MCF 10A (cell line): ENCODE measurements around the gene DHRS11. TPM values are rescaled to one million over a fixed set of nuclear protein-coding genes. Genes with fewer than 3 reads are reported as not detected.

Experiments used
- BruUV-seq: library from RNA; stranded (reverse); fragments of 400-500 nt; replicated peaks from 2 replicates; lab custom pipeline; 2021; lab: Mats Ljungman, UMichigan
- CTCF ChIA-PET: fragments of 300-600 bp; sonication (Branson Sonifier 250); formaldehyde crosslinking; extraction: SDS; loops from one replicate; lab custom pipeline; 2021; ENCODE audit warnings: antibody characterized with exemption, inconsistent platforms; lab: Yijun Ruan, JAX
- POLR2A ChIA-PET: fragments of 300-600, 350-650 bp; sonication (Branson Sonifier 250); formaldehyde crosslinking; extraction: SDS; loops from one replicate; lab custom pipeline; 2020; ENCODE audit warnings: antibody characterized with exemption, inconsistent platforms; lab: Yijun Ruan, JAX
- DNase-seq: peaks from one replicate; pipeline ENCODE4 v3.0.0-alpha.2; 2018; ENCODE audit not compliant: unreplicated experiment
- H3K27ac Mint-ChIP-seq: one replicate; pipeline ENCODE4 v1.8.0; 2022; ENCODE audit warnings: mild to moderate bottlenecking, low read depth, mixed read lengths; ENCODE audit not compliant: unreplicated experiment
- H3K27me3 Mint-ChIP-seq: one replicate; pipeline ENCODE4 v1.8.0; 2022; ENCODE audit warnings: mixed read lengths; ENCODE audit not compliant: insufficient read depth, unreplicated experiment
- H3K36me3 Mint-ChIP-seq: one replicate; pipeline ENCODE4 v1.8.0; 2022; ENCODE audit warnings: mild to moderate bottlenecking, moderate library complexity, mixed read lengths; ENCODE audit not compliant: insufficient read depth, unreplicated experiment
- H3K4me1 Mint-ChIP-seq: one replicate; pipeline ENCODE4 v1.8.0; 2022; ENCODE audit warnings: mixed read lengths; ENCODE audit not compliant: insufficient read depth, unreplicated experiment
- H3K4me3 Mint-ChIP-seq: one replicate; pipeline ENCODE4 v1.8.0; 2022; ENCODE audit warnings: mild to moderate bottlenecking, moderate library complexity, mixed read lengths; ENCODE audit not compliant: unreplicated experiment
- H3K9me3 Mint-ChIP-seq: one replicate; pipeline ENCODE4 v1.8.0; 2022; ENCODE audit warnings: mixed read lengths; ENCODE audit not compliant: unreplicated experiment
- CTCF ChIP-seq: fragments of 200-600 bp; IDR thresholded peaks from one replicate; pipeline ENCODE4 v1.8.0; 2022; ENCODE audit warnings: antibody characterized with exemption, mild to moderate bottlenecking; ENCODE audit not compliant: unreplicated experiment
- intact Hi-C: fragments of 100-400 bp; cut with micrococcal nuclease; formaldehyde crosslinking; loops from 2 replicates; pipeline ENCODE4 v1.14.1; 2022
- total RNA-seq: library from RNA; stranded (reverse); gene quantifications from 2 replicates; pipeline ENCODE4 v1.2.3, GENCODE V29; 2022

DHRS11 gene
- total RNA-seq, 1 experiment from 2014 or later = 14.7 TPM

GRCh38 chr17:36544307-36545076, 47.2 kb upstream of the DHRS11 start, which contains the start of gene GGNBP2:
Gene GGNBP2, plus strand, starts transcription at chr17:36544919. Its CDS starts 806 bp downstream, at chr17:36545725.
- peak within 1 kb of the TSS; percentile 95 for H3K27ac Mint-ChIP-seq
- ChIA-PET CTCF (interaction anchor here (0.7 to 2.2 kb wide), 3 partner anchors 8 to 58 kb away, joined by 4 to 11 read pairs (median 5); partner anchors contain the start of gene MRM1), POLR2A (interaction anchor here (0.6 to 8.0 kb wide), 19 partner anchors 8 to 1036 kb away, joined by 3 to 266 read pairs (median 6); partner anchors contain the start of genes AATF, DHRS11, MRM1 and MYO19)
- intact Hi-C loops = loop anchor here (1.0 to 2.0 kb wide), 2 partner anchors 10 to 48 kb away; partner anchors contain the start of genes MYO19 and PIGW
- no peak for TF ChIP-seq CTCF
- H3K27me3 Mint-ChIP-seq = no peaks in the 10 kb centered on the region
- H3K36me3 Mint-ChIP-seq = peaks cover 17% of the 10 kb centered on the region
- no peaks in the 10 kb centered on the region for H3K9me3 Mint-ChIP-seq
- peak; percentile 95 for DNase-seq
- peak within 1 kb of the TSS; percentile 96 for H3K4me3 Mint-ChIP-seq
- H3K4me1 Mint-ChIP-seq = peaks cover 13% of the 10 kb centered on the region
- TSS peak; percentile 66 for BruUV-seq

GRCh38 chr17:36545077-36545464, 46.6 kb upstream of the DHRS11 start:
- Mint-ChIP-seq H3K4me1 (peaks cover 13% of the 10 kb centered on the region), H3K27ac (peak overlapping the region; percentile 95), H3K27me3 (no peaks in the 10 kb centered on the region), H3K9me3 (no peaks in the 10 kb centered on the region), H3K36me3 (peaks cover 17% of the 10 kb centered on the region), H3K4me3 (peak overlapping the region; percentile 96)
- ChIA-PET CTCF (no interaction called here), POLR2A (interaction anchor here (0.6 to 8.0 kb wide), 16 partner anchors 8 to 1036 kb away, joined by 3 to 266 read pairs (median 8); partner anchors contain the start of genes AATF, DHRS11, MRM1 and MYO19)
- no TSS peak for BruUV-seq
- no peak for TF ChIP-seq CTCF
- intact Hi-C loops = loop anchor here (2.0 kb wide), 1 partner anchor 48 kb away; no protein-coding TSS in a partner anchor
- DNase-seq = no peak

- peak overlapping the region; percentile 96 for H3K4me3 Mint-ChIP-seq
- TSS peak; percentile 38 for BruUV-seq
- TF ChIP-seq CTCF = no peak
- ChIA-PET POLR2A (interaction anchor here (0.6 to 8.0 kb wide), 32 partner anchors 7 to 946 kb away, joined by 3 to 266 read pairs (median 4); partner anchors contain the start of genes AATF, DHRS11, MRM1 and MYO19), CTCF (interaction anchor here (0.6 to 1.4 kb wide), 6 partner anchors 9 to 371 kb away, joined by 3 to 5 read pairs (median 4); no protein-coding TSS in a partner anchor)
- no peaks in the 10 kb centered on the region for H3K9me3 Mint-ChIP-seq
- intact Hi-C loops = loop anchor here (2.0 kb wide), 1 partner anchor 47 kb away; no protein-coding TSS in a partner anchor
- no peaks in the 10 kb centered on the region for H3K27me3 Mint-ChIP-seq
- H3K27ac Mint-ChIP-seq = peak overlapping the region; percentile 95
- DNase-seq = peak; percentile 96
- peaks cover 19% of the 10 kb centered on the region for H3K4me1 Mint-ChIP-seq
- H3K36me3 Mint-ChIP-seq = peaks cover 20% of the 10 kb centered on the region
These were observed 45.9 kb upstream of the DHRS11 start for GRCh38 chr17:36545465-36546417.
